HG02759 (cell line): ENCODE results near the gene NRSN2.

ENCODE experiments used
- ATAC-seq: cut with Tn5 transposase; IDR thresholded peaks from one replicate; pipeline ENCODE4 v1.9.1; 2021; ENCODE audit warnings: mild to moderate bottlenecking, moderate library complexity; ENCODE audit not compliant: unreplicated experiment

The NRSN2 gene, protein sequence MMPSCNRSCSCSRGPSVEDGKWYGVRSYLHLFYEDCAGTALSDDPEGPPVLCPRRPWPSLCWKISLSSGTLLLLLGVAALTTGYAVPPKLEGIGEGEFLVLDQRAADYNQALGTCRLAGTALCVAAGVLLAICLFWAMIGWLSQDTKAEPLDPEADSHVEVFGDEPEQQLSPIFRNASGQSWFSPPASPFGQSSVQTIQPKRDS

DNA sequence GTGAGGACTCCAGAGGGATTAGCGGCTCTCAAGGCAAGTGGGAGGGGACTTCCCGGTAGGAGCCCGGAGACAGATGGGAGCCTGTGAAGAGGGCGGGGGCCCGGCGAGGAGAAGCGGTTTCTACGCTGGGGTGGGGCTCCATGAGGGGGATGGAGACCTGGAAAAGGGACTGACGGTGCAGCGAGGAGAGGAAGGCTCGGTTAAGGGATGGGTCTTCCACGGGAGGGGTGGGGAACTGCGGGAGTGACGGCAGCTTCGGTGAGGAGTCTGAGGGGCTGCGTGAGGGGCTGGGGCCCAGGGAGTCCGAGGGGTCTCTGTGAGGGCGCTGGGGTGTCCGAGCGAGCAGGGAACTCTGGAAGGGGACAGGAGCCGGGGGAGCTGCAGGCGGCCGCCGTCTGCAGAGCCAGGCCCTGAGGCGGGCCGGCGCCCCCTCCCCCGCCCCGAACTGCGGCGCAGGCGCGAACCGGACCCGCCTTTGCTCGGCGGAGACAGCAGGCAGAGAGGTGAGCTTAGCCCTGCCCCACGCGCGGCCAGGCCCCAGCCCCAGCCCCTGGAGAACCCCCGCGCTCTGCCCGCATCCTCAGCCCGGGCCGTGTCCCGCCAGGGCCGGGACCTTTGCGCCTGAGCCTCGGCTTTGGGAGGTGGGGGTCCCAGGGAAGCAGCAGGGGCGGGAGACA is at the start of gene NRSN2:
Gene NRSN2 (plus strand): TSS at position 472 of the 677 bp plus-strand sequence. CDS start 2,533 bp downstream, outside the sequence.
- peak; percentile 45 for ATAC-seq

DNA sequence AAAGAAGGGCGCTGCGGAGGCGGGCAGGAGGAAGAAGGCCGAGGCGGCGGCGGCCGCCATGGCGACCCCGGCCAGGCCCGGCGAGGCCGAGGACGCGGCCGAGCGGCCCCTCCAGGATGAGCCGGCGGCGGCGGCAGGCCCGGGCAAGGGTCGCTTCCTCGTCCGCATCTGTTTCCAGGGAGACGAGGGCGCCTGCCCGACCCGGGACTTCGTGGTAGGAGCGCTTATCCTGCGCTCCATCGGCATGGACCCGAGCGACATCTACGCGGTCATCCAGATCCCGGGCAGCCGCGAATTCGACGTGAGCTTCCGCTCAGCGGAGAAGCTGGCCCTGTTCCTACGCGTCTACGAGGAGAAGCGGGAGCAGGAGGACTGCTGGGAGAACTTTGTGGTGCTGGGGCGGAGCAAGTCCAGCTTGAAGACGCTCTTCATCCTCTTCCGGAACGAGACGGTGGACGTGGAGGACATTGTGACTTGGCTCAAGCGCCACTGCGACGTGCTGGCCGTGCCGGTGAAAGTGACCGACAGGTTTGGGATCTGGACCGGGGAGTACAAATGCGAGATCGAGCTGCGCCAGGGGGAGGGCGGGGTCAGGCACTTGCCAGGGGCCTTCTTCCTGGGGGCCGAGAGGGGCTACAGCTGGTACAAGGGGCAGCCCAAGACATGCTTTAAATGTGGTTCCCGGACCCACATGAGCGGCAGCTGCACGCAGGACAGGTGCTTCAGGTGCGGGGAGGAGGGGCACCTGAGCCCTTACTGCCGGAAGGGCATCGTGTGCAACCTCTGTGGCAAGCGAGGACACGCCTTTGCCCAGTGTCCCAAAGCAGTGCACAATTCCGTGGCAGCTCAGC is 48.8 kb upstream of the NRSN2 start:
- ATAC-seq: peak; percentile 27

GRCh38 chr20:298776-299391 is 48.0 kb upstream of the NRSN2 start:
- ATAC-seq: no peak

DNA sequence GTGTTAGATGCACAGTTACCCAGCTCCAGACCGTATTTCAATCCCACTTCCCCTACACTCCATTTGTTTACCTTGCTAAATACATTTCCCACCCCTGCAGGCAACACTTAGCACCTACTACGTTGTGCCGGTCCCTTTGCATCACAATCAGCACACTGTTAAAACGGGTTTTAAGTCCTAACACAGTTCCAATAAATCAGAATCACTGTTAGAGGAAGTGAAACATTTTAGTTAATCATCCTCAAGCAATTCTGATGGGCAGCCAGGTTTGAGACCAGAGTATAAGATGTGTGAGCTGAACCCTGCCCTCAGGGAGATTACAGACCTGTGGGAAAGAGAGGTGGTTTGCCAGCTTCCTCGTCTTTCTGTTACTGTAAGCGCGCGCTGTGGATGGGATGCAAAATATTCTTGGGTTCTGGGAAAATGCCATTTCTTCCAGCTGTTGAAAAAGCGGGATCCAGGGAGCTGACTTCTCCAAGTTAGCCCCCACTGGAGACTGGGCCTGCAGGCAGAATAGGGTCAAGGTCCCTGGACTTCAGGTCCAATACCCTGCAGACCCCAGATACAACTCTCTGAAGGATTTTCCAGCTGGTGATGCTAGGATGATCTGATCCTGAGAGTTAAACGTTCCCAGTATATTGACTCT is 46.4 kb upstream of the NRSN2 start:
- no peak for ATAC-seq

GRCh38 chr20:301886-302848 is 44.7 kb upstream of the NRSN2 start:
- ATAC-seq: no peak

DNA sequence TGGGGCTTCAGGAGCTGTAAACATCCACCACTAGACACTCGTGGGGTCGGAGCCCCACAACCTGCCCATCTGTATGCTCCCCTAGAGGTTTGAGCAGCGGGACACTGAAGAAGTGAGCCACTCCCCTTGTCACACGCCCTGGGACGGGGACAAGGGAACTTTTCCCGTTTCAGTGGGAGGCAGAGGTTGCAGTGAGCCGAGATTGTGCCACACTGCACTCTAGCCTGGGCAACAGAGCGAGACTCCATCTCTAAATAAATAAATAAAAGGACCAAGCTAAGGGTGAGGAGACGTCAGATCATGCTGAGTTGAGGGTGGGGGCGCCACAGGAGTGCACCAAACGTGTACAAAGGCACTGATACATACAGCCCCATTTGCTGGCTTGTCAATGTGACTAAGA is 41.2 kb upstream of the NRSN2 start:
- no peak for ATAC-seq

DNA sequence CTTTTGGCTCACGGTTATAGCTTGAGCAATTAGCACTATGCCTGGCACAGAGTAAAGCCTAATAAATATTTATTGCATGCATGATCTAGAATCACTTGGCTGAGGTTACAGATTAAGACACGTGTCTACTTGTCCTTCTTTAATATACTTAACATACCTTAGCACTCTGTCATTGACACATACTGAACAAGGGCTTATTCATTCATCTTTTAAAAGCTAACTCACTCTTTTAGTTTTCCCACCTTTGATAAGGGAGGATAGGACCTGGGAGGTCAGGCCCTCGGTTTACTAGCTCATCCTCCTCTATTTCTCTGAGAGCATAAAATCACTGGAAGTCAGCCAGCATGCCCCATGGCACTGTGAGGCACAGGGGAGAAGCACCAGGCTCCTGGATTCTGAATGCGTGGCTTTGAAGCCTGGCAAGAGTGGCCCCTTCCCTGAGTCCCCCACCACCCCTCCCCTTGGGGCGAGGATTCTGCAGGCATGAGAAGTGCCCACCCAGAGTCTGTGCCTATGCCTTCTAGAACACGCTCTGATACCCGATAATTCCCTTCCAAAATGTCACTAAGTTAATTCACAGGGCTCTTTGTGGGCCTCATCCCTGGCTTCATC is 38.4 kb upstream of the NRSN2 start:
- no peak for ATAC-seq

- no peak for ATAC-seq
Observed at GRCh38 chr20:309306-309840, 37.5 kb upstream of the NRSN2 start.

- ATAC-seq: peak; percentile 100
Observed at GRCh38 chr20:309841-310644, 36.9 kb upstream of the NRSN2 start.

GRCh38 chr20:310645-311044 is 36.3 kb upstream of the NRSN2 start:
- ATAC-seq: no peak

- ATAC-seq: no peak
Observed at GRCh38 chr20:311609-312008, 35.3 kb upstream of the NRSN2 start.

DNA sequence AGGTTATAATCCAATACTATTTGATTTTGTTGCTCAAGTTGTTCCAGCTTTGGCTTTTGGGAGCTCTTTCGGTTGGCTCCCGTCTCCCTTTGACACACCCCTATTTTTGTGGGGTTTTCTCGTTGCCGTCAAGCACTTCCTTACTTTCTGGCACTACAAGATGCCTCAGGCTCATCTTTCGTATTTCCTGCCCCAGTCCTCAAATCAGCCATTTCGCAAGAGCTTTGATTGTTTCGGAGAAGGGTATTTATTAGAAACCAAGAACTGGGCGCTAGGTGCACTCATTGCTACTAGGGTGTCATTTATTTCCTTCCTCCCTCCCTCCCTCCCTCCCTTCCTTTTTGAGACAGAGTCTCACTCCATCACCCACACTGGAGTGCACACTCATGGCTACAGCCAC is 34.8 kb upstream of the NRSN2 start:
- no peak for ATAC-seq

DNA sequence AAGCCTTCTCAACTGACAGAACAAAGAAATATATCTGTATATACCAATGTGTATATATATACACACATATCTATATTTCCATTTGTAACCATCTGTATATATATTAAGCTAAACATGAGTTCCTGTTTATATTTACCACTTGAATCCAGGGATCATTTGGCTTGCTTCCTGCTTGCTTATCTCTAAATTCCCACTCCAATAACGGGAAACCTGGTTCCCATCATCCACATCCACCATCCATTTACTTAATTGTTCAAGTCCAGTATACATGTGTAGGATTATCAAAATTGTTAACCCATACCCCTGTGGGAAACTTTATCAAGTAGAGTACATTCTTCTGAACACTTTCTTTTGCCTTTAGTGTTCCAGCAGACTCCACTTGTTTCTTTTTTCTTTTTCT is 34.0 kb upstream of the NRSN2 start:
- ATAC-seq: no peak

DNA sequence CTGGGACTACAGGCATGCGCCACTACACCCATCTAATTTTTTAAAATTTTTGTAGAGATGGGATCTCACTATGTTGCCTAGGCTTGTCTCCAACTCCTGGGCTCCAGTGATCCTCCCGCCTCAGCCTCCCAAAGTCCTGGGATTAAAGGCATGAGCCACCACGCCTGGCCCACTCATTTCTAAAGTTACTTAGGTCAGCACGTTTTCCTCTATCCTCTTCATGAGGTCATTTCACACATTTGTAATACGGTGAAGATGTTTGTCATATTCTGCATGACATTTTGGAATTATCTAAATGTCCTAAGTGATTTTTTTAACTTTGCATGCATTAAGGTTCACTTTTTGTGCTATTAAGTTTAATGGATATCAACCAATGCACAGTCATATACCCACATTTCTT is 33.5 kb upstream of the NRSN2 start:
- no peak for ATAC-seq

GRCh38 chr20:313948-314347 is 33.0 kb upstream of the NRSN2 start:
- no peak for ATAC-seq

DNA sequence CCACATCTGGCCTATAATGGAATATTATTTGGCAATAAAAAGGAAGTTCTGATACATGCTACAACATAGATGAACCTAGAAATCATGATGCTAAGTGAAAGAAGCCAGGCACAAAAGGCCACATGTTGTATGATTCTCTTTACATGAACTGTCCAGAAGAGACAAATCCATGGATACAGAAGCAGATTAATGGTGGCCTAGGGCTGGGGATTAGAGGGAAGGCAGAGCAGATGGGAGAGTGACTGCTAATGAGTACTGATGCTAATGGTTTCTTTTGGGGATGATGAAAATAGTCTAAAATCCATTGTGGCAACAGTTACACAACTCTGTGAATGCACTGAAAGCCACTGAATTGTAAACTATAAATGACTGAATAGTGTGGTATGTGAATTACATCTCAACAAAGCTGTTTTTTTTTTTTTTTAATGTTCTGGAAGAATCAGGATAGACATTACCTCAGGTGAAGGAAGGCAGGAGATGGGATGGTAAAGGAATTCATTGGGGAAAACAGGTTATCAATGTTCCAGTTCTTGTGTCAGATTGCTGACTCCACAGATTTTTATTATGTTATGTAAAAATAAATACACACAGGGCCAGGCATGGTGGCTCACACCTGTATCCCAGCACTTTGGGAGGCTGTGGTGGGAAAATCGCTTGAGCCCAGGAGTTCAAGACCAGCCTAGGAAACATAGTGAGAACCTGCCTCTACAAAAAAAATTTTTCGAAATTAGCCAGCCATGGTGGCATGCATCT is 30.4 kb upstream of the NRSN2 start:
- no peak for ATAC-seq

DNA sequence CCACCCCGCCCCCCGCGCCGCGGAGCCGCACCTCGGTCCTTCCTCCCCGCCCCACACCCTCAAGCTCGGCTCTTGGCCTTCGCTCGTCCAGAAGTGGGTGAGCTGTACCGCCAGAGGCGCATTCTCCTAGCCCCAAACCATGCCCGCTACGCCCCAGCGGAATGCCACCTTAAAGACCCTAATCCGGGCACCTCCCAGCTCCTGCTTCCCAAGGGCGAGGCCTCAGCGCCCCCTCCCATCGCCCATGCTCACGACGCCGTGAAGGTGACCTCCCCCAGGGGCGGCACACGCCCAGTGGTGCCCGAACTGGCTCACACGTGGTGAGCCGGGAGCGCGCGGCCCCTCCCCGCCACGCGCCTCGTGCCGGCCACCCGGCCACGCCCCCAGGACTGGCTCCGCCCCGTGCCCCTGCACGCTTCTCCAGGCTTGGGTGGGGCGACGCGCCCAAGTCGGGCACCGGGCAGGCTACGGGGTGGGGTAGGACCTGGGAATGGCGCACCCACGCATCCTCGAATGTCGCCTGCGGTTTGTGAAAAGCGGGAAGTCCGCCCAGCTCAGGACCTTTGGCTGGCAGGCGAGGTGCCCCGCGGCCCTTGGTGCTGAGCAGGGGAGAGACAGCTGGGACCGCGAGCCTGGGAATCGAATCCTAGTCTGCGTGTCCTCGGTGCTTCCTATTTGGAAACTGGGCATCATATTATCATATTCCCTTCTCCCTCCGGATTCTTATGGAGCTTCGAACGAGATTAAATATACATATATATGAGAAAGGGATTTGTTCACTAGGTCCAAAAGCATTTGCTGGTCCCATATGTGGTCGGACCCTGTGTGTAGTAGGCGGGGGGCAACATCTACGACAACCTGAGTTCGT is 22.5 kb upstream of the NRSN2 start:
- peak; percentile 58 for ATAC-seq
